GM19025 (cell line): ENCODE results near the gene PHAF1.
"Not testable (repeated sequence)": the region's sequence is repeated elsewhere in the genome, so short reads cannot be mapped to it uniquely, and the experiment has no call there.

Experiments used
- ATAC-seq: cut with Tn5 transposase; IDR thresholded peaks from one replicate; pipeline ENCODE4 v1.9.1; 2021; ENCODE audit warnings: mild to moderate bottlenecking, low read depth, moderate library complexity; ENCODE audit not compliant: unreplicated experiment

The PHAF1 gene

GRCh38 chr16:67104061-67104460, 5.7 kb upstream of the PHAF1 start:
- no peak for ATAC-seq

GRCh38 chr16:67104845-67105244, 4.9 kb upstream of the PHAF1 start:
- ATAC-seq: no peak

- no peak for ATAC-seq
Observed at GRCh38 chr16:67105246-67105645, 4.5 kb upstream of the PHAF1 start.

GRCh38 chr16:67105881-67106280, 3.9 kb upstream of the PHAF1 start:
- ATAC-seq: no peak

GRCh38 chr16:67108489-67108888, 1.3 kb upstream of the PHAF1 start:
- no peak for ATAC-seq

- no peak for ATAC-seq
Observed at GRCh38 chr16:67108931-67109406, 772 bp upstream of the PHAF1 start.

- ATAC-seq: no peak
Observed at GRCh38 chr16:67111951-67112444, 2.3 kb downstream of the PHAF1 start.

GRCh38 chr16:67112591-67113399, 3.1 kb downstream of the PHAF1 start:
- ATAC-seq: no peak

GRCh38 chr16:67114793-67115192, 5.1 kb downstream of the PHAF1 start:
- no peak for ATAC-seq

- no peak for ATAC-seq
Observed at GRCh38 chr16:67115639-67116038, 5.9 kb downstream of the PHAF1 start.

GRCh38 chr16:67116388-67117311, 6.9 kb downstream of the PHAF1 start:
- no peak for ATAC-seq

- ATAC-seq: no peak
Observed at GRCh38 chr16:67117716-67118115, 8.0 kb downstream of the PHAF1 start.

- no peak for ATAC-seq
Observed at GRCh38 chr16:67120025-67120424, 10.3 kb downstream of the PHAF1 start.

GRCh38 chr16:67122799-67123198, 13.1 kb downstream of the PHAF1 start:
- ATAC-seq: not testable (repeated sequence)

GRCh38 chr16:67128417-67128816, 18.7 kb downstream of the PHAF1 start:
- no peak for ATAC-seq

- no peak for ATAC-seq
Observed at GRCh38 chr16:67128887-67129286, 19.1 kb downstream of the PHAF1 start.

- no peak for ATAC-seq
Observed at GRCh38 chr16:67129422-67129821, 19.7 kb downstream of the PHAF1 start.

GRCh38 chr16:67137605-67138004, 27.9 kb downstream of the PHAF1 start:
- ATAC-seq: no peak

- ATAC-seq: no peak
Observed at GRCh38 chr16:67141391-67141790, 31.6 kb downstream of the PHAF1 start.

- ATAC-seq: no peak
Observed at GRCh38 chr16:67142342-67142741, 32.6 kb downstream of the PHAF1 start.

GRCh38 chr16:67144943-67145342, 35.2 kb downstream of the PHAF1 start:
- no peak for ATAC-seq
